DND-41 (cell line): ENCODE data around the gene KRTAP5-1.

Experiments
- ATAC-seq: fragments of 200-7000 bp; cut with Tn5 transposase; 3 replicates; pipeline ENCODE4 v1.9.1; 2021; ENCODE audit warnings: low read depth; ENCODE audit not compliant: insufficient read depth
- DNase-seq: peaks from one replicate; pipeline ENCODE4 v3.0.0-alpha.2; 2020
- H2AFZ ChIP-seq: 2 replicates; pipeline ENCODE4 v1.6.0; 2012; ENCODE audit warnings: low read depth, low read length
- H3K27ac ChIP-seq: 2 replicates; pipeline ENCODE4 v1.5.1; 2012; ENCODE audit warnings: low read length, inconsistent platforms
- H3K27me3 ChIP-seq: fragments of 200-600 bp; sonication (generic); 2 replicates; pipeline ENCODE4 v1.6.0; 2012; ENCODE audit warnings: low read length, mild to moderate bottlenecking, inconsistent platforms; ENCODE audit not compliant: insufficient read depth, poor library complexity
- H3K36me3 ChIP-seq: 2 replicates; pipeline ENCODE4 v1.5.1; 2012; ENCODE audit warnings: low read length, inconsistent platforms; ENCODE audit not compliant: insufficient read depth
- H3K4me1 ChIP-seq: 2 replicates; pipeline ENCODE4 v1.5.1; 2012; ENCODE audit warnings: mild to moderate bottlenecking, low read length; ENCODE audit not compliant: insufficient read depth
- H3K4me2 ChIP-seq: 2 replicates; pipeline ENCODE4 v1.6.0; 2012; ENCODE audit warnings: mild to moderate bottlenecking, moderate library complexity, low read length, inconsistent platforms; ENCODE audit not compliant: insufficient read depth
- H3K4me3 ChIP-seq, 2 experiments: fragments of 200-600 bp in 1 of 2; shearing (Covaris generic) in 1 of 2; 2 replicates each; pipeline ENCODE4 v1.5.1; 2012 to 2016; ENCODE audit warnings: inconsistent platforms in 2 of 2, low read length in 2 of 2, mild to moderate bottlenecking in 2 of 2, low read depth in 1 of 2, moderate library complexity in 1 of 2
- H3K79me2 ChIP-seq: 2 replicates; pipeline ENCODE4 v1.6.0; 2012; ENCODE audit warnings: low read length, inconsistent platforms; ENCODE audit not compliant: insufficient read depth
- H3K9ac ChIP-seq: 2 replicates; pipeline ENCODE4 v1.6.0; 2012; ENCODE audit warnings: low read depth, mild to moderate bottlenecking, inconsistent platforms, low read length, moderate library complexity
- H3K9me3 ChIP-seq: 2 replicates; pipeline ENCODE4 v1.5.1; 2012; ENCODE audit warnings: low read length, moderate library complexity, mild to moderate bottlenecking, inconsistent platforms; ENCODE audit not compliant: insufficient read depth, severe bottlenecking
- H4K20me1 ChIP-seq: 2 replicates; pipeline ENCODE4 v1.6.0; 2012; ENCODE audit warnings: low read length; ENCODE audit not compliant: insufficient read depth
- CTCF ChIP-seq: IDR thresholded peaks from 2 replicates; pipeline ENCODE4 v1.5.1; 2012; ENCODE audit warnings: borderline replicate concordance, low read length, moderate library complexity, mild to moderate bottlenecking; ENCODE audit not compliant: poor library complexity, severe bottlenecking; ENCODE audit errors: extremely low read depth
- EZH2 ChIP-seq: IDR thresholded peaks from 3 replicates; pipeline ENCODE4 v1.6.1; 2012; ENCODE audit warnings: borderline replicate concordance, low read depth, mild to moderate bottlenecking, moderate library complexity, low read length, inconsistent platforms; ENCODE audit not compliant: severe bottlenecking

The KRTAP5-1 gene

GRCh38 chr11:1570896-1571759, 14.0 kb downstream of the KRTAP5-1 start:
- Histone ChIP-seq H3K27ac (no peak overlapping the region), H4K20me1 (peaks cover 13% of the 10 kb centered on the region), H3K4me1 (no peaks in the 10 kb centered on the region), H3K4me2 (no peak overlapping the region), H3K27me3 (no peaks in the 10 kb centered on the region), H3K79me2 (no peaks in the 10 kb centered on the region), H3K9me3 (no peaks in the 10 kb centered on the region), H2AFZ (no peak overlapping the region), H3K36me3 (no peaks in the 10 kb centered on the region), H3K4me3 (no peak overlapping the region), H3K9ac (no peak overlapping the region)
- DNase-seq: peak; percentile 30
- ATAC-seq: peak; percentile 53; the same call in 1 of the 3 replicates
- TF ChIP-seq EZH2 (no peak), CTCF (no peak)

- H3K4me1 ChIP-seq: no peaks in the 10 kb centered on the region
Observed at GRCh38 chr11:1570531-1570895, 14.6 kb downstream of the KRTAP5-1 start.

GRCh38 chr11:1570001-1570453, 15.1 kb downstream of the KRTAP5-1 start:
- H3K36me3 ChIP-seq: no peaks in the 10 kb centered on the region
- no peaks in the 10 kb centered on the region for H3K4me1 ChIP-seq
- no peaks in the 10 kb centered on the region for H3K9me3 ChIP-seq
- H3K9ac ChIP-seq: no peak overlapping the region
- no peak overlapping the region for H3K4me2 ChIP-seq
- no peak for DNase-seq
- no peak overlapping the region for H3K4me3 ChIP-seq
- no peak overlapping the region for H2AFZ ChIP-seq
- H3K79me2 ChIP-seq: no peaks in the 10 kb centered on the region
- H3K27me3 ChIP-seq: no peaks in the 10 kb centered on the region
- H3K27ac ChIP-seq: no peak overlapping the region
- TF ChIP-seq EZH2: no peak
- no peak for TF ChIP-seq CTCF
- no peak for ATAC-seq
- H4K20me1 ChIP-seq: peaks cover 13% of the 10 kb centered on the region

More at GRCh38 chr11:1570531-1570895, 14.6 kb downstream of the KRTAP5-1 start:
- H4K20me1 ChIP-seq: peaks cover 13% of the 10 kb centered on the region
- no peak for TF ChIP-seq EZH2
- TF ChIP-seq CTCF: no peak
- no peaks in the 10 kb centered on the region for H3K79me2 ChIP-seq
- H3K27me3 ChIP-seq: no peaks in the 10 kb centered on the region
- H3K36me3 ChIP-seq: no peaks in the 10 kb centered on the region
- H3K4me2 ChIP-seq: no peak overlapping the region
- no peak overlapping the region for H3K9ac ChIP-seq
- H3K9me3 ChIP-seq: no peaks in the 10 kb centered on the region
- no peak overlapping the region for H3K27ac ChIP-seq
- ATAC-seq: no peak
- H2AFZ ChIP-seq: no peak overlapping the region
- DNase-seq: no peak
- H3K4me3 ChIP-seq: no peak overlapping the region
